ENCODE measurements around the gene MYL11. TPM values are rescaled to one million over a fixed set of nuclear protein-coding genes. Genes with fewer than 3 reads are reported as not detected.
A peak's percentile ranks its signal among the peaks of the same experiment; 100 is the strongest.

MYL11 gene
- polyA plus RNA-seq, 2 of the 4 experiments (the other 2 are of a cell fraction) = 0.46 TPM; not detected in 1

GRCh38 chr16:30417529-30418349 lies 43.1 kb downstream of the MYL11 start (continued):
- TF ChIP-seq CBX2 (IDR thresholded peaks at IDR 0.05; ENCODE audit: borderline replicate concordance, low read depth) (no peak), RFX5 (IDR thresholded peaks at IDR 0.05) (0 out of 2 replicates have a peak, but pooled peaks have one; percentile 34), USF2 (IDR thresholded peaks at IDR 0.05) (no peak), POLR2AphosphoS2 (conservative IDR thresholded peaks at IDR 0.05; ENCODE audit: low read length) (no peak), MYC (IDR thresholded peaks at IDR 0.05; ENCODE audit: borderline replicate concordance, low read length) (peak; percentile 93), ZNF302 (CRISPR knock-in tag; IDR thresholded peaks at IDR 0.05) (no peak), ZC3H11A (IDR thresholded peaks at IDR 0.05) (no peak), PHF8 (IDR thresholded peaks at IDR 0.05; ENCODE audit: borderline replicate concordance, low read depth) (no peak), ZFP36 (IDR thresholded peaks at IDR 0.05; ENCODE audit: borderline replicate concordance, partially characterized antibody) (peak; percentile 16), NPAS2 (CRISPR knock-in tag; IDR thresholded peaks at IDR 0.05; ENCODE audit: borderline replicate concordance) (peak; percentile 66; the same call in 1 of the 2 replicates), PBX3 (IDR thresholded peaks at IDR 0.05) (peak; percentile 59), EHMT2 (IDR thresholded peaks at IDR 0.05; ENCODE audit: low read depth) (no peak), CEBPB (IDR thresholded peaks at IDR 0.05) (no peak), JUN (IDR thresholded peaks at IDR 0.05) (peak; percentile 26 to 44; a peak in 3 of 5 replicates), SREBF2 (IDR thresholded peaks at IDR 0.05) (no peak), FOSB (CRISPR knock-in tag; IDR thresholded peaks at IDR 0.05) (no peak), HOXB13 (CRISPR knock-in tag; IDR thresholded peaks at IDR 0.05; ENCODE audit: low read depth) (no peak), MAFK (IDR thresholded peaks at IDR 0.05; ENCODE audit: partially characterized antibody) (no peak), ESRRA (IDR thresholded peaks at IDR 0.05; ENCODE audit: borderline replicate concordance, low read length) (no peak), NR3C1 (IDR thresholded peaks at IDR 0.05) (no peak), TFCP2L1 (CRISPR knock-in tag; IDR thresholded peaks at IDR 0.05) (no peak; the same call in none of the 2 replicates), RCOR1 (IDR thresholded peaks at IDR 0.05; ENCODE audit: low read depth, low read length) (no peak), POLR2A (IDR thresholded peaks at IDR 0.05; ENCODE audit: low read length) (peak; percentile 26), FOXS1 (CRISPR knock-in tag; IDR thresholded peaks at IDR 0.05) (no peak), EHF (CRISPR knock-in tag; IDR thresholded peaks at IDR 0.05) (peak; percentile 74; the same call in 1 of the 2 replicates), CHD4 (IDR thresholded peaks at IDR 0.05; ENCODE audit: borderline replicate concordance) (no peak), MAX (IDR thresholded peaks at IDR 0.05) (peak; percentile 90)
- TF ChIP-seq, protein P1, sequence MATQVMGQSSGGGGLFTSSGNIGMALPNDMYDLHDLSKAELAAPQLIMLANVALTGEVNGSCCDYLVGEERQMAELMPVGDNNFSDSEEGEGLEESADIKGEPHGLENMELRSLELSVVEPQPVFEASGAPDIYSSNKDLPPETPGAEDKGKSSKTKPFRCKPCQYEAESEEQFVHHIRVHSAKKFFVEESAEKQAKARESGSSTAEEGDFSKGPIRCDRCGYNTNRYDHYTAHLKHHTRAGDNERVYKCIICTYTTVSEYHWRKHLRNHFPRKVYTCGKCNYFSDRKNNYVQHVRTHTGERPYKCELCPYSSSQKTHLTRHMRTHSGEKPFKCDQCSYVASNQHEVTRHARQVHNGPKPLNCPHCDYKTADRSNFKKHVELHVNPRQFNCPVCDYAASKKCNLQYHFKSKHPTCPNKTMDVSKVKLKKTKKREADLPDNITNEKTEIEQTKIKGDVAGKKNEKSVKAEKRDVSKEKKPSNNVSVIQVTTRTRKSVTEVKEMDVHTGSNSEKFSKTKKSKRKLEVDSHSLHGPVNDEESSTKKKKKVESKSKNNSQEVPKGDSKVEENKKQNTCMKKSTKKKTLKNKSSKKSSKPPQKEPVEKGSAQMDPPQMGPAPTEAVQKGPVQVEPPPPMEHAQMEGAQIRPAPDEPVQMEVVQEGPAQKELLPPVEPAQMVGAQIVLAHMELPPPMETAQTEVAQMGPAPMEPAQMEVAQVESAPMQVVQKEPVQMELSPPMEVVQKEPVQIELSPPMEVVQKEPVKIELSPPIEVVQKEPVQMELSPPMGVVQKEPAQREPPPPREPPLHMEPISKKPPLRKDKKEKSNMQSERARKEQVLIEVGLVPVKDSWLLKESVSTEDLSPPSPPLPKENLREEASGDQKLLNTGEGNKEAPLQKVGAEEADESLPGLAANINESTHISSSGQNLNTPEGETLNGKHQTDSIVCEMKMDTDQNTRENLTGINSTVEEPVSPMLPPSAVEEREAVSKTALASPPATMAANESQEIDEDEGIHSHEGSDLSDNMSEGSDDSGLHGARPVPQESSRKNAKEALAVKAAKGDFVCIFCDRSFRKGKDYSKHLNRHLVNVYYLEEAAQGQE (IDR thresholded peaks at IDR 0.05) = no peak; the same call in 1 of the 2 replicates
- TF ChIP-seq, protein P2, sequence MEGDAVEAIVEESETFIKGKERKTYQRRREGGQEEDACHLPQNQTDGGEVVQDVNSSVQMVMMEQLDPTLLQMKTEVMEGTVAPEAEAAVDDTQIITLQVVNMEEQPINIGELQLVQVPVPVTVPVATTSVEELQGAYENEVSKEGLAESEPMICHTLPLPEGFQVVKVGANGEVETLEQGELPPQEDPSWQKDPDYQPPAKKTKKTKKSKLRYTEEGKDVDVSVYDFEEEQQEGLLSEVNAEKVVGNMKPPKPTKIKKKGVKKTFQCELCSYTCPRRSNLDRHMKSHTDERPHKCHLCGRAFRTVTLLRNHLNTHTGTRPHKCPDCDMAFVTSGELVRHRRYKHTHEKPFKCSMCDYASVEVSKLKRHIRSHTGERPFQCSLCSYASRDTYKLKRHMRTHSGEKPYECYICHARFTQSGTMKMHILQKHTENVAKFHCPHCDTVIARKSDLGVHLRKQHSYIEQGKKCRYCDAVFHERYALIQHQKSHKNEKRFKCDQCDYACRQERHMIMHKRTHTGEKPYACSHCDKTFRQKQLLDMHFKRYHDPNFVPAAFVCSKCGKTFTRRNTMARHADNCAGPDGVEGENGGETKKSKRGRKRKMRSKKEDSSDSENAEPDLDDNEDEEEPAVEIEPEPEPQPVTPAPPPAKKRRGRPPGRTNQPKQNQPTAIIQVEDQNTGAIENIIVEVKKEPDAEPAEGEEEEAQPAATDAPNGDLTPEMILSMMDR (IDR thresholded peaks at IDR 0.05) = peak; percentile 34; the same call in 1 of the 3 replicates
- TF ChIP-seq, protein P3, sequence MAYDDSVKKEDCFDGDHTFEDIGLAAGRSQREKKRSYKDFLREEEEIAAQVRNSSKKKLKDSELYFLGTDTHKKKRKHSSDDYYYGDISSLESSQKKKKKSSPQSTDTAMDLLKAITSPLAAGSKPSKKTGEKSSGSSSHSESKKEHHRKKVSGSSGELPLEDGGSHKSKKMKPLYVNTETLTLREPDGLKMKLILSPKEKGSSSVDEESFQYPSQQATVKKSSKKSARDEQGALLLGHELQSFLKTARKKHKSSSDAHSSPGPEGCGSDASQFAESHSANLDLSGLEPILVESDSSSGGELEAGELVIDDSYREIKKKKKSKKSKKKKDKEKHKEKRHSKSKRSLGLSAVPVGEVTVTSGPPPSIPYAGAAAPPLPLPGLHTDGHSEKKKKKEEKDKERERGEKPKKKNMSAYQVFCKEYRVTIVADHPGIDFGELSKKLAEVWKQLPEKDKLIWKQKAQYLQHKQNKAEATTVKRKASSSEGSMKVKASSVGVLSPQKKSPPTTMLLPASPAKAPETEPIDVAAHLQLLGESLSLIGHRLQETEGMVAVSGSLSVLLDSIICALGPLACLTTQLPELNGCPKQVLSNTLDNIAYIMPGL (CRISPR knock-in tag; IDR thresholded peaks at IDR 0.05; ENCODE audit: borderline replicate concordance) = no peak
- TF ChIP-seq, protein P4, sequence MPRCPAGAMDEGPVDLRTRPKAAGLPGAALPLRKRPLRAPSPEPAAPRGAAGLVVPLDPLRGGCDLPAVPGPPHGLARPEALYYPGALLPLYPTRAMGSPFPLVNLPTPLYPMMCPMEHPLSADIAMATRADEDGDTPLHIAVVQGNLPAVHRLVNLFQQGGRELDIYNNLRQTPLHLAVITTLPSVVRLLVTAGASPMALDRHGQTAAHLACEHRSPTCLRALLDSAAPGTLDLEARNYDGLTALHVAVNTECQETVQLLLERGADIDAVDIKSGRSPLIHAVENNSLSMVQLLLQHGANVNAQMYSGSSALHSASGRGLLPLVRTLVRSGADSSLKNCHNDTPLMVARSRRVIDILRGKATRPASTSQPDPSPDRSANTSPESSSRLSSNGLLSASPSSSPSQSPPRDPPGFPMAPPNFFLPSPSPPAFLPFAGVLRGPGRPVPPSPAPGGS (IDR thresholded peaks at IDR 0.05) = 0 out of 3 replicates have a peak, but pooled peaks have one; percentile 35
